Prostate gland (tissue), 2 donors: ENCODE data around the gene EWSR1. TPM values are rescaled to one million over a fixed set of nuclear protein-coding genes. Genes with fewer than 3 reads are reported as not detected.

Experiments
- DNase-seq: peaks from one replicate; pipeline ENCODE4 v3.0.0-alpha.2; 2019; ENCODE audit warnings: low spot score
- H3K27ac ChIP-seq, 2 donors: fragments of 200-600 bp; sonication (generic); 2 replicates each; pipeline ENCODE4 v1.5.1; 2017 to 2019
- H3K27me3 ChIP-seq: fragments of 200-600 bp; sonication (generic); replicated peaks from 2 replicates; pipeline ENCODE4 v1.5.1; 2019; ENCODE audit not compliant: insufficient read depth
- H3K36me3 ChIP-seq, 2 donors: fragments of 200-600 bp; sonication (generic); 1 replicate in 1 of 2; 2 replicates in 1 of 2; pipeline versions ENCODE4 v1.5.1 to v1.8.1; 2017 to 2019
- H3K4me1 ChIP-seq: fragments of 200-600 bp; sonication (generic); replicated peaks from 2 replicates; pipeline ENCODE4 v1.5.1; 2019
- H3K4me3 ChIP-seq, 2 donors: fragments of 200-600 bp; sonication (generic); 2 replicates each; pipeline ENCODE4 v1.5.1; 2017 to 2019
- H3K9me3 ChIP-seq: fragments of 200-600 bp; sonication (generic); 2 replicates; pipeline ENCODE4 v1.5.1; 2017
- CTCF ChIP-seq, 4 experiments: fragments of 200-600 bp in 2 of 4; fragments of 450-650 bp in 2 of 4; sonication (generic) in 2 of 4; IDR thresholded peaks; 1 replicate in 3 of 4; 2 replicates in 1 of 4; pipeline ENCODE4 v1.5.1; 2016 to 2019; ENCODE audit warnings: antibody characterized with exemption in 4 of 4, mild to moderate bottlenecking in 2 of 4, moderate library complexity in 2 of 4
- POLR2A ChIP-seq: fragments of 450-650 bp; IDR thresholded peaks from one replicate; pipeline ENCODE4 v1.6.1; 2016; ENCODE audit warnings: antibody characterized with exemption, mild to moderate bottlenecking
- POLR2AphosphoS5 ChIP-seq: sonication (generic); formaldehyde crosslinking; IDR thresholded peaks from one replicate; pipeline ENCODE4 v1.6.1; 2017; ENCODE audit warnings: antibody characterized with exemption
- WGBS: methylation state at CpG from one replicate; pipeline ENCODE4 v1.1.5; 2018; 5-methylcytosine and 5-hydroxymethylcytosine counted together
- intact Hi-C: fragments of 100-400 bp; cut with DNase I; formaldehyde crosslinking; loops from one replicate; pipeline ENCODE4 v1.14.2; 2022
- total RNA-seq, 2 donors: library from RNA; depleted of rRNA; stranded (reverse); fragments of >200 nt; gene quantifications; one replicate each; pipeline ENCODE4 v1.1.0, GENCODE V29; 2016

The EWSR1 gene
- total RNA-seq, 2 donors from 2014 or later, result 181 to 213 TPM

- Histone ChIP-seq H3K9me3 (no peaks in the 10 kb centered on the region), H3K27ac (no peak overlapping the region), H3K4me1 (no peaks in the 10 kb centered on the region), H3K4me3 (no peak overlapping the region), H3K36me3 (peaks cover 5 to 18% of the 10 kb centered on the region in 2 donors), H3K27me3 (no peaks in the 10 kb centered on the region)
- intact Hi-C loops, result no loop called here
- no peak for DNase-seq
- WGBS, result 90% methylated on average over 13 of the region's 15 CpGs
- TF ChIP-seq CTCF (IDR thresholded peaks at IDR 0.05), result no peak
- TF ChIP-seq POLR2A, result no peak
- no peak for TF ChIP-seq POLR2AphosphoS5
These were observed 59.2 kb downstream of the EWSR1 start for GRCh38 chr22:29327089-29327764.

- Histone ChIP-seq H3K9me3 (no peaks in the 10 kb centered on the region), H3K27me3 (no peaks in the 10 kb centered on the region), H3K4me1 (no peaks in the 10 kb centered on the region), H3K27ac (no peak overlapping the region), H3K36me3 (peaks cover 5 to 18% of the 10 kb centered on the region in 2 donors), H3K4me3 (no peak overlapping the region)
- 89% methylated on average over 5 of the region's 5 CpGs for WGBS
- intact Hi-C loops, result no loop called here
- no peak for DNase-seq
- no peak for TF ChIP-seq POLR2A
These were observed 60.0 kb downstream of the EWSR1 start for GRCh38 chr22:29328055-29328454.

- intact Hi-C loops, result no loop called here
- peaks cover 5 to 18% of the 10 kb centered on the region in 2 donors for H3K36me3 ChIP-seq
- 91% methylated on average over 30 of the region's 34 CpGs for WGBS
- no peak for DNase-seq
- no peaks in the 10 kb centered on the region for H3K27me3 ChIP-seq
- TF ChIP-seq POLR2A, result no peak
- TF ChIP-seq POLR2AphosphoS5, result no peak
- no peak for TF ChIP-seq CTCF (IDR thresholded peaks at IDR 0.05)
- no peaks in the 10 kb centered on the region for H3K4me1 ChIP-seq
- no peak overlapping the region for H3K27ac ChIP-seq
- H3K4me3 ChIP-seq, result no peak overlapping the region
- H3K9me3 ChIP-seq, result no peaks in the 10 kb centered on the region
These were observed 60.8 kb downstream of the EWSR1 start for GRCh38 chr22:29328566-29329500.

- 88% methylated on average over 11 of the region's 11 CpGs for WGBS
- Histone ChIP-seq H3K27ac (no peak overlapping the region), H3K27me3 (no peaks in the 10 kb centered on the region), H3K4me3 (no peak overlapping the region), H3K4me1 (no peaks in the 10 kb centered on the region), H3K9me3 (no peaks in the 10 kb centered on the region), H3K36me3 (peaks cover 5 to 18% of the 10 kb centered on the region in 2 donors)
- no peak for DNase-seq
- intact Hi-C loops, result no loop called here
- TF ChIP-seq CTCF (IDR thresholded peaks at IDR 0.05), result no peak
- no peak for TF ChIP-seq POLR2AphosphoS5
- no peak for TF ChIP-seq POLR2A
These were observed 61.5 kb downstream of the EWSR1 start for GRCh38 chr22:29329581-29329980.

- intact Hi-C loops, result no loop called here
These were observed 62.2 kb downstream of the EWSR1 start for GRCh38 chr22:29330291-29330690.

More at GRCh38 chr22:29330291-29330690, 62.2 kb downstream of the EWSR1 start:
- H3K36me3 ChIP-seq, result peaks cover 5 to 18% of the 10 kb centered on the region in 2 donors
- no peaks in the 10 kb centered on the region for H3K4me1 ChIP-seq
- H3K27ac ChIP-seq, result no peak overlapping the region
- TF ChIP-seq POLR2AphosphoS5, result no peak
- TF ChIP-seq CTCF (IDR thresholded peaks at IDR 0.05), result no peak
- TF ChIP-seq POLR2A, result no peak
- H3K27me3 ChIP-seq, result no peaks in the 10 kb centered on the region
- 85% methylated on average over 19 of the region's 19 CpGs for WGBS
- no peaks in the 10 kb centered on the region for H3K9me3 ChIP-seq
- no peak for DNase-seq
- no peak overlapping the region for H3K4me3 ChIP-seq
